Measurements from ENCODE around the gene ZNF540.

- TF ChIP-seq POLR2A (IDR thresholded peaks at IDR 0.05; ENCODE audit: low read length) (no peak), GATA1 (IDR thresholded peaks at IDR 0.05; ENCODE audit: low read depth, low read length) (no peak)
Observed at GRCh38 chr19:37564624-37565369, 29.9 kb upstream of the ZNF540 start.
